DMS153 (cell line): ENCODE measurements around the gene PDE6B.
"Not testable (repeated sequence)": the region's sequence is repeated elsewhere in the genome, so short reads cannot be mapped to it uniquely, and the experiment has no call there.

Experiments used
- DNase-seq: peaks from one replicate; lab custom pipeline; 2025; lab: John Stamatoyannopoulos, UW

PDE6B gene

GRCh38 chr4:704198-704891 is 79.0 kb downstream of the PDE6B start:
- DNase-seq: no peak

GRCh38 chr4:704971-705277 is 79.6 kb downstream of the PDE6B start:
- DNase-seq: no peak

GRCh38 chr4:705278-706082 is 80.1 kb downstream of the PDE6B start, which contains the start of gene PCGF3:
Gene PCGF3 (plus strand): TSS chr4:705832. CDS start chr4:733681, 27,849 bp downstream.
- peak; percentile 66 for DNase-seq

DNA sequence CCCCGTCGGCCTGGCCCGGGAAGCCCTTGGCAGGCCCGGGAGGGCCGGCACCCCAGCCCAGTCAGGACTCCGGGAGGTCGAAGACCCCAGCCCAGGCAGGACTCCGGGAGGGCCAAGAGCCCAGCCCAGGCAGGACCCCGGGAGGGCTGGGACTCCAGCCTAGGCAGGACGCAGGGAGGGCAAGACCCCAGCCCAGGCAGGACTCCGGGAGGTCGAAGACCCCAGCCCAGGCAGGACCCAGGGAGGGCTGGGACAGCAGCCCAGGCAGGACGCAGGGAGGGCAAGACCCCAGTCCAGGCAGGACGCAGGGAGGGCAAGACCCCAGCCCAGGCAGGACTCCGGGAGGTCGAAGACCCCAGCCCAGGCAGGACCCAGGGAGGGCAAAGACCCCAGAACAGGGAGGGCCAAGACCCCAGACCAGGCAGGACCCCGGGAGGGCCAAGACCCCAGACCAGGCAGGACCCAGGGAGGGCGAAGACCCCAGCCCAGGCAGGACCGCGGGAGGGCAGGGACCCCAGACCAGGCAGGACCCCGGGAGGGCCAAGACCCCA is 80.8 kb downstream of the PDE6B start:
- not testable (repeated sequence) for DNase-seq

DNA sequence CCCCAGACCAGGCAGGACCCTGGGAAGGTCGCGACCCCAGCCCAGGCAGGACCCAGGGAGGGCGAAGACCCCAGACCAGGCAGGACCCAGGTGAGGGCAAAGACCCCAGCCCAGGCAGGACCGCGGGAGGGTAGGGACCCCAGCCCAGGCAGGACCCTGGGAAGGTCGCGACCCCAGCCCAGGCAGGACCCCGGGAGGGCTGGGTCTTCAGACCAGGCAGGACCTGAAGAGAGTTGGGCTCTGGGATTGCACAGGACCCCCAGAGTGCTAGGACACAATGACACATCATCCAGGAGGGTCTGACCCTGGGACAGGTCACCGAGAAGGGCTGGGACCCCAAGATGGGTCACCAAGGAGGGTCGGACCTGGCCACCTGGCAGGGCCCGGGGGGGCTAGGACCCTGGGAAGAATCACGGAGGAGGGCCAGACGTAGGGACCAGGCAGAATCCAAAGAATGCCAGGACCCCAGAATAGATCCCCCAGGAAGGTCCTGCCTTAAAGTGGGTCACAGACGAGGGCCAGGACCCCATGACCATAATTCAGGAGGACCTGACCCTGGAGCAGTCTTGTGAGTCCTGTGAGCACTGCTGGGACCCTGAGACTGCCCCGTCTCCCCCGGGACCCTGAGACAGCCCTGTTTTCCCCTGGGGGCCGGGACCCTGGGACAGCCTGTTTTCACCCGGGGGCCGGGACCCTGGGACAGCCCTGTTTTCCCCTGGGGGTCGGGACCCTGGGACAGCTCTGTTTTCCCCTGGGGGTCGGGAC is 81.6 kb downstream of the PDE6B start:
- DNase-seq: no peak

DNA sequence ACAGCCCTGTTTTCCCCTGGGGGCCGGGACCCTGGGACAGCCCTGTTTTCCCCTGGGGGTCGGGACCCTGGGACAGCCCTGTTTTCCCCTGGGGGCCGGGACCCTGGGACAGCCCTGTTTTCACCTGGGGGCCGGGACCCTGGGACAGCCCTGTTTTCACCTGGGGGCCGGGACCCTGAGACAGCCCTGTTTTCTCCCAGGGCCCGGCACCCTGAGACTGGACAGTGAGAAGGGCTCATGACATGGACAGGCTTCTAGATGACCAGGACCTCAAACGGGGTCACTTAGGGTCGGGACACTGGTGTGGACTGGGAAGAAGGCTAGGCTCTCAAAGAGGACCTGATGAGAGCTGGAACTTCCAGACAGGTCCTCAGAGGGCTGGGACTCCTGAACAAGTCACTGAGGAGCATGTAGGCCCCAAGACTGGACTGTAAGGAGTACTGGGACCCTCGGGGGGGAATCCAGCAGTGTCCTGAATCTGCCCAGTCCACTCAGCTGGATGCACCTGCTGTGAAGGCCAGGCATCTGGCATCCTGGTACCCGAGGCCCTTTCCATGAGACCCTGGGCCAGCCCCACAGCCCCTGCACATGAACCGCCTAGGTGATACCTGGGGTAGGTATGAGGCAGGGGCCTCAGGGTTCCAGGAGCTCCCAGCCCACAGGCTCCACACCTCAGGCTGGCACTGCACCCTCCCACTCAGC is 82.7 kb downstream of the PDE6B start:
- DNase-seq: no peak

DNA sequence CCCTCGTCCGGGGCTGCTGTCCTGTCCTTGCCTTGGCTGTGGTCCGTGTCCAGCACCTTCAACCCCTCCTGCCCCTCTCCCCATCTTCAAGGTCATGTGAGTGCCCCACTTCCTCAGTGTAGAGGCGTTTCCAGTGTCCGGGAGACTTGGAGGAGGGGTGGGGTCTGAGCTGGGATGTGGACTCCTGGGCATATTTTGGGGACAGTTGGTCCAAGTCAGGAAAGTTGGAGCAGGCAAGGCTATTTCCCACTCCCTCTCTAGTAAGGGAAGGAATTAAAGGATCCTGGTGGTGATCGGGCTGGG is 83.2 kb downstream of the PDE6B start:
- DNase-seq: no peak

GRCh38 chr4:709348-709747 is 84.0 kb downstream of the PDE6B start:
- no peak for DNase-seq

DNA sequence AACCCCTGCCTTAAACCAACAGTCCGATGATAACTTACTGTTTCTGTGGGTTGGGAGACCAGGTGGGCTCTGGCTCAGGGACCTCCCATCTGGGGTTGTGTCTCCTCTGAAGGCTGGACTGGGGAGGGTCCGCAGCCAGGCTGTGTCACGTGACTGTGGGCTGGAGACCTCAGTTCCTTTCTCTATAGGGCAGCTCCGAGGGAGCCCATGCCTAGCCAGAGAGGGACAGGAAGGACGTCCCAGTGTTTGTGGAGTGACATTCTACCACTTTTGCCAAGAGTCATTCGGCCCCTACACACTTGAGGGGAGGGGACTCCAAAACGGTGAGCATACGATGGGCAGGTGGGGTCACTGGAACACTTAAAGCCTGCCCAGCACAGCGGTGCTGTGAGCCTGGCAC is 84.7 kb downstream of the PDE6B start:
- no peak for DNase-seq

GRCh38 chr4:710916-711315 is 85.5 kb downstream of the PDE6B start:
- no peak for DNase-seq

GRCh38 chr4:712093-712492 is 86.7 kb downstream of the PDE6B start:
- no peak for DNase-seq

DNA sequence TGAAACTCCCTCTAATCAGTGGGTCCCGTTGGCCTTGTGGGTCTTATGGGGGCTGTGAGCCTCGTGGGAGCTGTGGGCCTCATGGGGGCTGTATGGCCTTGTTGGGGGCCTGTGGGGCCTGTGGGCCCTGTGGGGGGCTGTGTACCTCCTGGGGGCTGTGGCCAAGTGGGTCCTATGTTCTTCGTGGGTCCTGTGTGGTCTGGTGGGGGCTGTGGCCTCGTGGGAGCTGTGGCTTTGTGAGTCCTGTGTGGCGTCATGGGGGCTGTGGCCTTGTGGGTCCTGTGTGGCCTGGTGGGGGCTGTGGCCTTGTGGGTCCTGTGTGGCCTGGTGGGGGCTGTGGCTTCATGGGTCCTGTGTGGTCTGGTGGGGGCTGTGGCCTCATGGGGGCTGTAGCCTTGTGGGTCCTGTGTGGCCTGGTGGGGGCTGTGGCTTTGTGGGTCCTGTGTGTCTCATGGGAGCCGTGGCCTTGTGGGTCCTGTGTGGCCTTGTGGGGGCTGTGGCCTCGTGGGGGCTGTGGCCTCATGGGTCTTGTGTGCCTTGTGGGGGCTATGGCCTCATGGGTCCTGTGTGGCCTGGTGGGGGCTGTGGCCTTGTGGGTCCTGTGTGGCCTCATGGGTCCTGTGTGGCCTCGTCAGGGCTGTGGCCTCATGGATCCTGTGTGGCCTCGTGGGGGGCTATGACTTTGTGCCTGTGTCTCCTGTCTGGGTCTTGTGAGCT is 87.7 kb downstream of the PDE6B start:
- DNase-seq: no peak

- no peak for DNase-seq
Observed at GRCh38 chr4:714087-714486, 88.7 kb downstream of the PDE6B start.

GRCh38 chr4:717601-718320 is 92.4 kb downstream of the PDE6B start:
- DNase-seq: no peak

- DNase-seq: no peak
Observed at GRCh38 chr4:718460-718859, 93.1 kb downstream of the PDE6B start.
